ENCODE data around the gene ASCC2. TPM values are rescaled to one million over a fixed set of nuclear protein-coding genes. Genes with fewer than 3 reads are reported as not detected.

ASCC2 gene
- total and polyA plus RNA-seq, 4 donors: 34.6 to 43.7 (median 38.7) TPM

- TF ChIP-seq ZBTB33 (IDR thresholded peaks at IDR 0.05) (no peak), HNF4G (IDR thresholded peaks at IDR 0.05) (no peak)
Measured at GRCh38 chr22:29831958-29832357, 6.1 kb downstream of the ASCC2 start (continued).

DNA sequence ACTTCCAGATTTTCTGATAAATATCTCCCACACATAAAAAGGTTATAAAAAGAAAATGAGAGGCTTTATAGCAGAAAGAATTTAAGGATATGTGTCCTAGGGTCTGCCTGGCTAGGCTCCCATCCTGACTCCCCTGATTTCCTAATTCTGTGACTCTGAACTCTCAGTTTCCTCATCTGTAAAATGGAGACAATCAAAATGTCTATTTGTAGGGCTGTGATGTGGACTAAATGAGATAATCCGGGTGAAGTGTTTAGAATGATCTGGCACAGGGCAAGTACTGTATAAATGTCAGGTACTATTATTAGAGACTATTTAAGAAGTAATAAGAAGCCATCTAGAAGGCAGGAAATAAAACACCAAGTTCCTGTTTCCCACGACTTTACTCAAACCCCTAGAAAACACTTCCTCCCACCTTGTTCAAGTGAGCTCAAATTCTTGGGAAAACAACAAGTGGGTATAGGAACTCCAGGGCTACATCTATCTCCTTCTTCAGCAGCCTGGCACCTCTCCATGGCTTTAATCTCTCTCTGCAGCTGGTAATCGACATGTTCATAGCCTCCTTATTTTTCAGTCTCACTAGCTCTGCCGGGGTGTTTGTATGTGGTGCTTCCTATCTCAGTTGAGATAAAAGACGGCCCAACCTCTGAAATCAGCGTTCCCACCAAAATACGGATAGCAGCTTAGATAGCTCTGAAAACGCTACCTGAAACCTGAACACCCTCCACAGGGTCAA, 6.7 kb downstream of the ASCC2 start:
- peak overlapping the region in 1 of 2 donors; percentile 27 for H3K9ac ChIP-seq (ENCODE audit: low read depth in 1 of 2, low read length in 2 of 2)
- WGBS: 79% methylated on average over 8 of the region's 8 CpGs
- peaks cover 1 to 13% (median 8%) of the 10 kb centered on the region in 4 donors for H3K36me3 ChIP-seq (ENCODE audit: control insufficient read depth in 4 of 4, insufficient read depth in 3 of 4, low read depth in 1 of 4, low read length in 3 of 4)
- DNase-seq (ENCODE audit: low spot score): peak; percentile 65
- H3K9me3 ChIP-seq (ENCODE audit: control insufficient read depth in 4 of 4, low read length in 3 of 4): no peaks in the 10 kb centered on the region
- no peaks in the 10 kb centered on the region for H3K27me3 ChIP-seq (ENCODE audit: control insufficient read depth in 4 of 4, insufficient read depth in 4 of 4, low read length in 3 of 4)
- peaks cover 4 to 40% (median 22%) of the 10 kb centered on the region in 4 donors for H3K4me1 ChIP-seq (ENCODE audit: control insufficient read depth in 4 of 4, insufficient read depth in 4 of 4, low read length in 3 of 4)
- H3K4me3 ChIP-seq (ENCODE audit: low read depth in 1 of 3, low read length in 3 of 3): no peak overlapping the region
- H3K27ac ChIP-seq (ENCODE audit: low read depth in 1 of 2, low read length in 2 of 2): peak overlapping the region; percentile 51 to 71
- no peak for TF ChIP-seq RAD21 (IDR thresholded peaks at IDR 0.05)
- TF ChIP-seq, protein P1, sequence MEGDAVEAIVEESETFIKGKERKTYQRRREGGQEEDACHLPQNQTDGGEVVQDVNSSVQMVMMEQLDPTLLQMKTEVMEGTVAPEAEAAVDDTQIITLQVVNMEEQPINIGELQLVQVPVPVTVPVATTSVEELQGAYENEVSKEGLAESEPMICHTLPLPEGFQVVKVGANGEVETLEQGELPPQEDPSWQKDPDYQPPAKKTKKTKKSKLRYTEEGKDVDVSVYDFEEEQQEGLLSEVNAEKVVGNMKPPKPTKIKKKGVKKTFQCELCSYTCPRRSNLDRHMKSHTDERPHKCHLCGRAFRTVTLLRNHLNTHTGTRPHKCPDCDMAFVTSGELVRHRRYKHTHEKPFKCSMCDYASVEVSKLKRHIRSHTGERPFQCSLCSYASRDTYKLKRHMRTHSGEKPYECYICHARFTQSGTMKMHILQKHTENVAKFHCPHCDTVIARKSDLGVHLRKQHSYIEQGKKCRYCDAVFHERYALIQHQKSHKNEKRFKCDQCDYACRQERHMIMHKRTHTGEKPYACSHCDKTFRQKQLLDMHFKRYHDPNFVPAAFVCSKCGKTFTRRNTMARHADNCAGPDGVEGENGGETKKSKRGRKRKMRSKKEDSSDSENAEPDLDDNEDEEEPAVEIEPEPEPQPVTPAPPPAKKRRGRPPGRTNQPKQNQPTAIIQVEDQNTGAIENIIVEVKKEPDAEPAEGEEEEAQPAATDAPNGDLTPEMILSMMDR (IDR thresholded peaks at IDR 0.05; ENCODE audit: low read depth, low read length, missing input control): no peak
- TF ChIP-seq FOXA1 (IDR thresholded peaks at IDR 0.05): no peak
- TF ChIP-seq, protein P2, sequence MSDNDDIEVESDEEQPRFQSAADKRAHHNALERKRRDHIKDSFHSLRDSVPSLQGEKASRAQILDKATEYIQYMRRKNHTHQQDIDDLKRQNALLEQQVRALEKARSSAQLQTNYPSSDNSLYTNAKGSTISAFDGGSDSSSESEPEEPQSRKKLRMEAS (IDR thresholded peaks at IDR 0.05): no peak
- TF ChIP-seq NR2F2 (IDR thresholded peaks at IDR 0.05): no peak
- TF ChIP-seq, protein P3, sequence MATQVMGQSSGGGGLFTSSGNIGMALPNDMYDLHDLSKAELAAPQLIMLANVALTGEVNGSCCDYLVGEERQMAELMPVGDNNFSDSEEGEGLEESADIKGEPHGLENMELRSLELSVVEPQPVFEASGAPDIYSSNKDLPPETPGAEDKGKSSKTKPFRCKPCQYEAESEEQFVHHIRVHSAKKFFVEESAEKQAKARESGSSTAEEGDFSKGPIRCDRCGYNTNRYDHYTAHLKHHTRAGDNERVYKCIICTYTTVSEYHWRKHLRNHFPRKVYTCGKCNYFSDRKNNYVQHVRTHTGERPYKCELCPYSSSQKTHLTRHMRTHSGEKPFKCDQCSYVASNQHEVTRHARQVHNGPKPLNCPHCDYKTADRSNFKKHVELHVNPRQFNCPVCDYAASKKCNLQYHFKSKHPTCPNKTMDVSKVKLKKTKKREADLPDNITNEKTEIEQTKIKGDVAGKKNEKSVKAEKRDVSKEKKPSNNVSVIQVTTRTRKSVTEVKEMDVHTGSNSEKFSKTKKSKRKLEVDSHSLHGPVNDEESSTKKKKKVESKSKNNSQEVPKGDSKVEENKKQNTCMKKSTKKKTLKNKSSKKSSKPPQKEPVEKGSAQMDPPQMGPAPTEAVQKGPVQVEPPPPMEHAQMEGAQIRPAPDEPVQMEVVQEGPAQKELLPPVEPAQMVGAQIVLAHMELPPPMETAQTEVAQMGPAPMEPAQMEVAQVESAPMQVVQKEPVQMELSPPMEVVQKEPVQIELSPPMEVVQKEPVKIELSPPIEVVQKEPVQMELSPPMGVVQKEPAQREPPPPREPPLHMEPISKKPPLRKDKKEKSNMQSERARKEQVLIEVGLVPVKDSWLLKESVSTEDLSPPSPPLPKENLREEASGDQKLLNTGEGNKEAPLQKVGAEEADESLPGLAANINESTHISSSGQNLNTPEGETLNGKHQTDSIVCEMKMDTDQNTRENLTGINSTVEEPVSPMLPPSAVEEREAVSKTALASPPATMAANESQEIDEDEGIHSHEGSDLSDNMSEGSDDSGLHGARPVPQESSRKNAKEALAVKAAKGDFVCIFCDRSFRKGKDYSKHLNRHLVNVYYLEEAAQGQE (IDR thresholded peaks at IDR 0.05): no peak
- TF ChIP-seq TAF1 (conservative IDR thresholded peaks at IDR 0.05): no peak
- no peak for TF ChIP-seq HNF4A (conservative IDR thresholded peaks at IDR 0.05)
- no peak for TF ChIP-seq GABPA (IDR thresholded peaks at IDR 0.05 in 1 of 2, conservative IDR thresholded peaks at IDR 0.05 in 1 of 2)
- no peak for TF ChIP-seq HNF4G (IDR thresholded peaks at IDR 0.05)
- no peak for TF ChIP-seq YY1 (IDR thresholded peaks at IDR 0.05)
- no peak for TF ChIP-seq SP1 (IDR thresholded peaks at IDR 0.05)
- no peak for TF ChIP-seq RXRA (IDR thresholded peaks at IDR 0.05)
- TF ChIP-seq FOXA2 (IDR thresholded peaks at IDR 0.05): no peak
